Transverse colon (tissue), 3 donors: ENCODE measurements around the gene ASZ1.
"Not testable (repeated sequence)": the region's sequence is repeated elsewhere in the genome, so short reads cannot be mapped to it uniquely, and the experiment has no call there.

Experiments used
- POLR2A ChIP-seq: fragments of 450-650 bp; IDR thresholded peaks from one replicate; pipeline ENCODE4 v1.6.1; 2016; ENCODE audit warnings: antibody characterized with exemption, mild to moderate bottlenecking, moderate library complexity
- TF ChIP-seq, protein P1 (sequence below), 5 experiments: fragments of 200-600 bp in 3 of 5; fragments of 450-650 bp in 2 of 5; sonication (generic) in 3 of 5; IDR thresholded peaks; 1 replicate in 2 of 5; 2 replicates in 3 of 5; pipeline ENCODE4 v1.5.1; 2016 to 2017; ENCODE audit warnings: antibody characterized with exemption in 5 of 5, inconsistent platforms in 3 of 5, mild to moderate bottlenecking in 2 of 5, moderate library complexity in 1 of 5

GRCh38 chr7:117414591-117414990 lies 12.7 kb downstream of the ASZ1 start:
- TF ChIP-seq, protein P1, sequence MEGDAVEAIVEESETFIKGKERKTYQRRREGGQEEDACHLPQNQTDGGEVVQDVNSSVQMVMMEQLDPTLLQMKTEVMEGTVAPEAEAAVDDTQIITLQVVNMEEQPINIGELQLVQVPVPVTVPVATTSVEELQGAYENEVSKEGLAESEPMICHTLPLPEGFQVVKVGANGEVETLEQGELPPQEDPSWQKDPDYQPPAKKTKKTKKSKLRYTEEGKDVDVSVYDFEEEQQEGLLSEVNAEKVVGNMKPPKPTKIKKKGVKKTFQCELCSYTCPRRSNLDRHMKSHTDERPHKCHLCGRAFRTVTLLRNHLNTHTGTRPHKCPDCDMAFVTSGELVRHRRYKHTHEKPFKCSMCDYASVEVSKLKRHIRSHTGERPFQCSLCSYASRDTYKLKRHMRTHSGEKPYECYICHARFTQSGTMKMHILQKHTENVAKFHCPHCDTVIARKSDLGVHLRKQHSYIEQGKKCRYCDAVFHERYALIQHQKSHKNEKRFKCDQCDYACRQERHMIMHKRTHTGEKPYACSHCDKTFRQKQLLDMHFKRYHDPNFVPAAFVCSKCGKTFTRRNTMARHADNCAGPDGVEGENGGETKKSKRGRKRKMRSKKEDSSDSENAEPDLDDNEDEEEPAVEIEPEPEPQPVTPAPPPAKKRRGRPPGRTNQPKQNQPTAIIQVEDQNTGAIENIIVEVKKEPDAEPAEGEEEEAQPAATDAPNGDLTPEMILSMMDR (IDR thresholded peaks at IDR 0.05), result not testable (repeated sequence)
- not testable (repeated sequence) for TF ChIP-seq POLR2A
